DLD1 (cell line): ENCODE results near the gene ADGRG7.

Experiments
- in situ Hi-C: cut with HindIII; loops from 2 replicates; pipeline ENCODE4 v1.10.0; 2017; ENCODE audit warnings: low sequenced_read_pairs

The ADGRG7 gene

GRCh38 chr3:100600181-100601042 is 9.0 kb upstream of the ADGRG7 start:
- in situ Hi-C loops: no loop called here

- in situ Hi-C loops: no loop called here
Measured at GRCh38 chr3:100602506-100603444, 6.6 kb upstream of the ADGRG7 start.

- in situ Hi-C loops: no loop called here
Measured at GRCh38 chr3:100603469-100603868, 5.9 kb upstream of the ADGRG7 start.

- in situ Hi-C loops: no loop called here
Measured at GRCh38 chr3:100605358-100605757, 4.0 kb upstream of the ADGRG7 start.

GRCh38 chr3:100606894-100607512 is 2.4 kb upstream of the ADGRG7 start:
- in situ Hi-C loops: no loop called here

GRCh38 chr3:100609963-100610362 is 562 bp downstream of the ADGRG7 start:
- in situ Hi-C loops: no loop called here

GRCh38 chr3:100611221-100611620 is 1.8 kb downstream of the ADGRG7 start:
- in situ Hi-C loops: no loop called here

- in situ Hi-C loops: no loop called here
Measured at GRCh38 chr3:100613721-100614390, 4.5 kb downstream of the ADGRG7 start.

- in situ Hi-C loops: no loop called here
Measured at GRCh38 chr3:100614941-100615340, 5.5 kb downstream of the ADGRG7 start.

- in situ Hi-C loops: no loop called here
Measured at GRCh38 chr3:100615684-100616083, 6.3 kb downstream of the ADGRG7 start.

GRCh38 chr3:100621251-100621650 is 11.8 kb downstream of the ADGRG7 start:
- in situ Hi-C loops: no loop called here

GRCh38 chr3:100627491-100627890 is 18.1 kb downstream of the ADGRG7 start:
- in situ Hi-C loops: loop anchor here (25.0 kb wide), 1 partner anchor 165 kb away; no protein-coding TSS in a partner anchor

GRCh38 chr3:100629421-100630127 is 20.2 kb downstream of the ADGRG7 start:
- in situ Hi-C loops: loop anchor here (25.0 kb wide), 1 partner anchor 167 kb away; no protein-coding TSS in a partner anchor

- in situ Hi-C loops: loop anchor here (25.0 kb wide), 1 partner anchor 168 kb away; no protein-coding TSS in a partner anchor
Measured at GRCh38 chr3:100630664-100631063, 21.3 kb downstream of the ADGRG7 start.

- in situ Hi-C loops: loop anchor here (25.0 kb wide), 1 partner anchor 169 kb away; no protein-coding TSS in a partner anchor
Measured at GRCh38 chr3:100631236-100631635, 21.8 kb downstream of the ADGRG7 start.

GRCh38 chr3:100634493-100635272 is 25.3 kb downstream of the ADGRG7 start:
- in situ Hi-C loops: loop anchor here (25.0 kb wide), 1 partner anchor 172 kb away; no protein-coding TSS in a partner anchor

- in situ Hi-C loops: loop anchor here (25.0 kb wide), 1 partner anchor 173 kb away; no protein-coding TSS in a partner anchor
Measured at GRCh38 chr3:100635273-100635701, 25.9 kb downstream of the ADGRG7 start.

GRCh38 chr3:100637197-100637631 is 27.8 kb downstream of the ADGRG7 start:
- in situ Hi-C loops: loop anchor here (25.0 kb wide), 1 partner anchor 175 kb away; no protein-coding TSS in a partner anchor
